Stomach (tissue), 4 donors: ENCODE data around the gene RABAC1.

Experiments
- POLR2A ChIP-seq, 4 donors: fragments of 450-650 bp; IDR thresholded peaks; one replicate each; pipeline ENCODE4 v1.6.1; 2016; ENCODE audit warnings: antibody characterized with exemption in 4 of 4, control low read depth in 2 of 4, mild to moderate bottlenecking in 1 of 4, moderate library complexity in 1 of 4
- TF ChIP-seq, protein P1 (sequence below), 7 experiments: fragments of 450-650 bp in 4 of 7; fragments of 200-600 bp in 3 of 7; sonication (generic) in 3 of 7; IDR thresholded peaks; one replicate each; pipeline ENCODE4 v1.5.1; 2016 to 2019; ENCODE audit warnings: antibody characterized with exemption in 7 of 7, control low read depth in 2 of 7, mild to moderate bottlenecking in 1 of 7

GRCh38 chr19:41991025-41991424 is 31.9 kb upstream of the RABAC1 start:
- TF ChIP-seq, protein P1, sequence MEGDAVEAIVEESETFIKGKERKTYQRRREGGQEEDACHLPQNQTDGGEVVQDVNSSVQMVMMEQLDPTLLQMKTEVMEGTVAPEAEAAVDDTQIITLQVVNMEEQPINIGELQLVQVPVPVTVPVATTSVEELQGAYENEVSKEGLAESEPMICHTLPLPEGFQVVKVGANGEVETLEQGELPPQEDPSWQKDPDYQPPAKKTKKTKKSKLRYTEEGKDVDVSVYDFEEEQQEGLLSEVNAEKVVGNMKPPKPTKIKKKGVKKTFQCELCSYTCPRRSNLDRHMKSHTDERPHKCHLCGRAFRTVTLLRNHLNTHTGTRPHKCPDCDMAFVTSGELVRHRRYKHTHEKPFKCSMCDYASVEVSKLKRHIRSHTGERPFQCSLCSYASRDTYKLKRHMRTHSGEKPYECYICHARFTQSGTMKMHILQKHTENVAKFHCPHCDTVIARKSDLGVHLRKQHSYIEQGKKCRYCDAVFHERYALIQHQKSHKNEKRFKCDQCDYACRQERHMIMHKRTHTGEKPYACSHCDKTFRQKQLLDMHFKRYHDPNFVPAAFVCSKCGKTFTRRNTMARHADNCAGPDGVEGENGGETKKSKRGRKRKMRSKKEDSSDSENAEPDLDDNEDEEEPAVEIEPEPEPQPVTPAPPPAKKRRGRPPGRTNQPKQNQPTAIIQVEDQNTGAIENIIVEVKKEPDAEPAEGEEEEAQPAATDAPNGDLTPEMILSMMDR (IDR thresholded peaks at IDR 0.05) = no peak
- TF ChIP-seq POLR2A (IDR thresholded peaks at IDR 0.05) = no peak
